Thymus (tissue), 2 donors: ENCODE data around the gene PSMB1. TPM values are rescaled to one million over a fixed set of nuclear protein-coding genes. Genes with fewer than 3 reads are reported as not detected.

Experiments
- polyA plus RNA-seq: library from polyadenylated mRNA; stranded (reverse); fragments of 200-250 nt; gene quantifications from one replicate; pipeline ENCODE4 v1.2.3, GENCODE V29; 2013
- total RNA-seq: library from RNA; stranded (reverse); fragments of 120-200 nt; gene quantifications from one replicate; pipeline ENCODE4 v1.2.4, GENCODE V29; 2013
- donor health status: healthy.

The PSMB1 gene
- total and polyA plus RNA-seq, 2 donors = 232 to 289 TPM

Other genes starting within 250 kb of the PSMB1 start
- 12.1 TPM for gene FAM120B, start 246.5 kb downstream of the PSMB1 start, total RNA-seq
- gene FAM120B, start 246.5 kb downstream of the PSMB1 start, polyA plus RNA-seq = 13.6 TPM
- gene TBP, start 1.1 kb upstream of the PSMB1 start, total RNA-seq = 12.7 TPM
- 22.7 TPM for gene TBP, start 1.1 kb upstream of the PSMB1 start, polyA plus RNA-seq
- 90.1 TPM for gene PDCD2, start 31.3 kb upstream of the PSMB1 start, total RNA-seq
- 79.2 TPM for gene PDCD2, start 31.3 kb upstream of the PSMB1 start, polyA plus RNA-seq